K562 (cell line): ENCODE measurements around the gene ZCCHC24. TPM values are rescaled to one million over a fixed set of nuclear protein-coding genes. Genes with fewer than 3 reads are reported as not detected.
A peak's percentile ranks its signal among the peaks of the same experiment; 100 is the strongest.

Experiments
- ATAC-seq: fragments of 200-7000 bp; cut with Tn5 transposase; 3 replicates; pipeline ENCODE4 v1.9.1; 2020; ENCODE audit warnings: moderate library complexity
- BruUV-seq: library from RNA; stranded (reverse); fragments of 400-500 nt; replicated peaks from 2 replicates; lab custom pipeline; 2021; lab: Mats Ljungman, UMichigan
- CTCF ChIA-PET: fragments of 300-600 bp; formaldehyde crosslinking; extraction: SDS; loops from one replicate; lab custom pipeline; 2021; ENCODE audit warnings: low intra/inter-chr PET ratio; lab: Yijun Ruan, JAX
- POLR2A ChIA-PET: fragments of 300-600, 350-650 bp; sonication (Branson Sonifier 250); formaldehyde crosslinking; extraction: SDS; loops from one replicate; lab custom pipeline; 2021; ENCODE audit warnings: antibody characterized with exemption, inconsistent platforms; lab: Yijun Ruan, JAX
- DNase-seq, 4 experiments: peaks; one replicate each; pipeline versions ENCODE4 v3.0.0 to v3.0.0-alpha.2; 2011 to 2018; ENCODE audit warnings: low spot score in 3 of 4, mixed read lengths in 3 of 4; ENCODE audit errors: extremely low read depth in 1 of 4
- FAIRE-seq: peaks from 2 replicates; lab custom pipeline; 2011; peaks lifted over from hg19 to GRCh38; lab: Jason Lieb, UNC
- H2AFZ ChIP-seq: 2 replicates; pipeline ENCODE4 v1.6.0; 2011; ENCODE audit warnings: low read depth, low read length, control low read depth, inconsistent platforms
- H3K27ac ChIP-seq: fragments of 200-600 bp; 3 replicates; pipeline ENCODE4 v1.8.0; 2011; ENCODE audit warnings: low read depth, mild to moderate bottlenecking, control low read depth, inconsistent platforms, low read length, moderate library complexity, mixed read lengths; ENCODE audit errors: extremely low read depth
- H3K27me3 ChIP-seq, 2 experiments: fragments of 300-600 bp in 1 of 2; 2 replicates in 1 of 2; 3 replicates in 1 of 2; pipeline versions ENCODE4 v1.6.0 to v1.8.0; 2011; ENCODE audit warnings: inconsistent platforms in 2 of 2, low read length in 2 of 2, mild to moderate bottlenecking in 1 of 2, mixed read lengths in 1 of 2, moderate library complexity in 1 of 2; ENCODE audit not compliant: control insufficient read depth in 2 of 2, insufficient read depth in 2 of 2
- H3K36me3 ChIP-seq: fragments of 300-600 bp; 3 replicates; pipeline ENCODE4 v1.8.0; 2011; ENCODE audit warnings: mild to moderate bottlenecking, low read length, inconsistent platforms; ENCODE audit not compliant: control insufficient read depth, insufficient read depth
- H3K4me1 ChIP-seq, 2 experiments: fragments of 200-600 bp in 1 of 2; replicated peaks in 1 of 2; 2 replicates in 1 of 2; 3 replicates in 1 of 2; pipeline versions ENCODE4 v1.5.1 to v1.8.0; 2011; ENCODE audit warnings: inconsistent platforms in 2 of 2, low read length in 2 of 2, mild to moderate bottlenecking in 1 of 2, mixed read lengths in 1 of 2, moderate library complexity in 1 of 2; ENCODE audit not compliant: control insufficient read depth in 2 of 2, insufficient read depth in 2 of 2
- H3K4me2 ChIP-seq: 2 replicates; pipeline ENCODE4 v1.6.1; 2011; ENCODE audit warnings: low read length, control low read depth, inconsistent platforms, mixed read lengths; ENCODE audit not compliant: insufficient read depth
- H3K4me3 ChIP-seq: fragments of 200-600 bp; sonication (generic), shearing (Covaris generic); 2 replicates; pipeline ENCODE4 v1.5.1; 2016; ENCODE audit warnings: control low read depth, inconsistent platforms
- H3K79me2 ChIP-seq: fragments of 200-600 bp; 3 replicates; pipeline ENCODE4 v1.8.0; 2011; ENCODE audit warnings: low read length, inconsistent platforms; ENCODE audit not compliant: control insufficient read depth, insufficient read depth
- H3K9ac ChIP-seq, 2 experiments: 2 replicates each; pipeline versions ENCODE4 v1.6.0 to v1.6.1; 2011; ENCODE audit warnings: low read depth in 2 of 2, low read length in 2 of 2, control low read depth in 1 of 2, inconsistent platforms in 1 of 2, mild to moderate bottlenecking in 1 of 2, mixed read lengths in 1 of 2; ENCODE audit not compliant: insufficient read depth in 1 of 2
- H3K9me1 ChIP-seq: one replicate; pipeline ENCODE4 v1.6.0; 2011; ENCODE audit warnings: inconsistent platforms, mild to moderate bottlenecking, low read length, moderate library complexity; ENCODE audit not compliant: control insufficient read depth, insufficient read depth
- H3K9me3 ChIP-seq: replicated peaks from 2 replicates; pipeline ENCODE4 v1.5.1; 2011; ENCODE audit warnings: low read depth, low read length, inconsistent platforms; ENCODE audit not compliant: control insufficient read depth, insufficient read depth
- H4K20me1 ChIP-seq: replicated peaks from 2 replicates; pipeline ENCODE4 v1.6.1; 2011; ENCODE audit warnings: low read length, inconsistent platforms, mixed read lengths; ENCODE audit not compliant: control insufficient read depth, insufficient read depth
- ATF1 ChIP-seq, 2 experiments: fragments of 450-650 bp in 1 of 2; IDR thresholded peaks; 2 replicates each; pipeline ENCODE4 v1.6.1; 2016; ENCODE audit warnings: missing compliant biosample characterization in 1 of 2, missing genetic modification characterization in 1 of 2
- GTF2B ChIP-seq: IDR thresholded peaks from 2 replicates; pipeline ENCODE4 v1.6.1; 2011; ENCODE audit not compliant: insufficient read length; ENCODE audit errors: extremely low read depth
- HNRNPH1 ChIP-seq: fragments of 200-400 bp; formaldehyde crosslinking; optimal IDR thresholded peaks from 2 replicates; pipeline ENCODE3; 2017; ENCODE audit warnings: low read depth, mild to moderate bottlenecking, low read length, moderate library complexity
- MLLT1 ChIP-seq, 2 experiments: fragments of 450-650 bp; IDR thresholded peaks; 2 replicates each; pipeline ENCODE4 v1.6.1; 2016
- PBX2 ChIP-seq, 2 experiments: IDR thresholded peaks in 1 of 2; conservative IDR thresholded peaks in 1 of 2; 2 replicates each; pipeline ENCODE4 v1.6.1; 2016; ENCODE audit warnings: low read depth in 2 of 2, mild to moderate bottlenecking in 1 of 2, missing compliant biosample characterization in 1 of 2, missing genetic modification characterization in 1 of 2, moderate library complexity in 1 of 2
- RAD51 ChIP-seq: fragments of 450-650 bp; IDR thresholded peaks from 2 replicates; pipeline ENCODE4 v1.7.1; 2016; ENCODE audit warnings: low read depth, mild to moderate bottlenecking, borderline replicate concordance
- SUPT5H ChIP-seq: fragments of 450-650 bp; IDR thresholded peaks from 2 replicates; pipeline ENCODE4 v1.6.1; 2016
- ZBTB8A ChIP-seq: fragments of 450-650 bp; IDR thresholded peaks from 2 replicates; pipeline ENCODE4 v1.6.1; 2018; ENCODE audit warnings: mild to moderate bottlenecking, moderate library complexity; ENCODE audit not compliant: partially characterized antibody
- ZMIZ1 ChIP-seq, 2 experiments: fragments of 150-350 bp in 1 of 2; IDR thresholded peaks; 2 replicates each; pipeline ENCODE4 v1.6.1; 2012 to 2016; ENCODE audit warnings: low read depth in 2 of 2, low read length in 2 of 2, mild to moderate bottlenecking in 1 of 2, moderate library complexity in 1 of 2
- ZNF217 ChIP-seq: sonication (generic); formaldehyde crosslinking; IDR thresholded peaks from 2 replicates; pipeline ENCODE4 v1.8.0; 2022; ENCODE audit warnings: mild to moderate bottlenecking, missing genetic modification reagents
- ZNF589 ChIP-seq: fragments of 200-800 bp; sonication (Bioruptor generic); IDR thresholded peaks from 2 replicates; pipeline ENCODE4 v1.6.1; 2016; ENCODE audit warnings: low read depth, missing genetic modification characterization, missing compliant biosample characterization
- WGBS: fragments of 100-300 bp; shearing (Covaris generic); methylation state at CpG from one replicate; pipeline ENCODE4 v1.1.6; 2016; ENCODE audit warnings: low coverage, mixed read lengths; ENCODE audit not compliant: insufficient coverage; ENCODE audit errors: missing lambda C conversion rate; 5-methylcytosine and 5-hydroxymethylcytosine counted together
- in situ Hi-C: fragments of 300-500 bp; cut with MboI; formaldehyde crosslinking; loops from 4 replicates; pipeline ENCODE4 v1.15.0; 2018; ENCODE audit warnings: inconsistent platforms, mixed read lengths
- intact Hi-C: fragments of 100-400 bp; cut with micrococcal nuclease; formaldehyde crosslinking; loops from 2 replicates; pipeline ENCODE4 v1.14.2; 2022
- polyA plus RNA-seq, 8 experiments: library from polyadenylated mRNA; depleted of rRNA in 4 of 8; stranded (reverse) in 5 of 8; unstranded in 3 of 8; fragments of >200 nt; fragmentation: Nextera tagmentation in 2 of 8; fragmentation: Illumina TruSeq in 1 of 8; extraction: Ambion mirVana in 2 of 8; extraction: Trizol in 1 of 8; gene quantifications; 2 replicates each; pipeline versions ENCODE4 v1.2.1 to v1.2.3, GENCODE V29; 2011 to 2014; ENCODE audit warnings: inconsistent platforms in 1 of 8, missing spikeins in 1 of 8
- total RNA-seq, 7 experiments: library from RNA; depleted of rRNA in 6 of 7; stranded (reverse); fragments of >200 nt in 6 of 7; fragmentation: Illumina TruSeq in 2 of 7; extraction: Trizol in 2 of 7; gene quantifications; 2 replicates each; pipeline versions ENCODE4 v1.2.1 to v1.2.3, GENCODE V29; 2011 to 2021; ENCODE audit warnings: low replicate concordance in 1 of 7

Gene ZCCHC24
- total and polyA plus RNA-seq, 9 of the 15 experiments (the other 6 are each of a cell fraction or from before 2014, with no cell fraction given) = 0.84 to 11.0 (median 4.6) TPM

- no peak for FAIRE-seq
- Histone ChIP-seq H3K4me3 (no peak overlapping the region), H3K79me2 (no peaks in the 10 kb centered on the region), H3K9me3 (no peaks in the 10 kb centered on the region), H4K20me1 (peaks cover 4% of the 10 kb centered on the region; the same call in 1 of the 2 replicates), H2AFZ (peak overlapping the region; percentile 46), H3K9me1 (no peaks in the 10 kb centered on the region), H3K36me3 (no peaks in the 10 kb centered on the region), H3K27ac (no peak overlapping the region), H3K4me2 (peak overlapping the region; percentile 5; the same call in 1 of the 2 replicates), H3K27me3 (peaks cover 2 to 11% of the 10 kb centered on the region in 2 experiments; a peak in 3 of 5 replicates), H3K9ac (no peak overlapping the region), H3K4me1 (peaks cover 7 to 14% of the 10 kb centered on the region in 2 experiments)
- intact Hi-C loops (loop anchor here (5.0 kb wide), 2 partner anchors 97 to 197 kb away; no protein-coding TSS in a partner anchor), in situ Hi-C loops (no loop called here)
- DNase-seq = no peak
- POLR2A ChIA-PET = interaction anchor here (0.6 kb wide), 1 partner anchor 1259 kb away, joined by 4 read pairs; no protein-coding TSS in a partner anchor
- no TSS peak for BruUV-seq
- 10% methylated on average over 3 of the region's 3 CpGs for WGBS
- peak; percentile 20; the same call in 2 of the 3 replicates for ATAC-seq
- CTCF ChIA-PET = interaction anchor here (4.5 kb wide), 1 partner anchor 114 kb away, joined by 57 read pairs; no protein-coding TSS in a partner anchor
- TF ChIP-seq RAD51 (peak; percentile 72), MLLT1 (IDR thresholded peaks at IDR 0.05) (peak in 1 of 2 experiments; percentile 88; a peak in 2 of 4 replicates), ZBTB8A (no peak), GTF2B (no peak), ZNF217 (CRISPR knock-in tag) (no peak), ATF1 (CRISPR knock-in tag; IDR thresholded peaks at IDR 0.05) (no peak), ATF1 (tag; IDR thresholded peaks at IDR 0.05) (peak; percentile 47; the same call in 1 of the 2 replicates), HNRNPH1 (no peak), ZMIZ1 (IDR thresholded peaks at IDR 0.05; ENCODE audit: low read depth in 2 of 2, low read length in 2 of 2) (0 out of 4 replicates have a peak, but pooled peaks of 1 of the 2 experiments have one; percentile 45), ZNF589 (peak; percentile 65; the same call in 1 of the 2 replicates), PBX2 (CRISPR knock-in tag; IDR thresholded peaks at IDR 0.05; ENCODE audit: low read depth) (peak; percentile 17; the same call in 1 of the 2 replicates), PBX2 (tag; conservative IDR thresholded peaks at IDR 0.05; ENCODE audit: low read depth) (peak; percentile 75), SUPT5H (no peak)
These were observed 43.4 kb upstream of the ZCCHC24 start for GRCh38 chr10:79488870-79489269.
